GM12892 (cell line): ENCODE measurements around the gene TIMM44.

Experiments
- POLR2A ChIP-seq: IDR thresholded peaks from 2 replicates; pipeline ENCODE4 v1.6.1; 2011; ENCODE audit warnings: low read depth, low read length, control low read depth
- TAF1 ChIP-seq: IDR thresholded peaks from 2 replicates; pipeline ENCODE4 v1.6.1; 2011; ENCODE audit warnings: low read depth, mild to moderate bottlenecking, control low read depth, low read length, borderline replicate concordance

- no peak for TF ChIP-seq POLR2A
- no peak for TF ChIP-seq TAF1
Measured at GRCh38 chr19:7921302-7921966, 22.0 kb downstream of the TIMM44 start.
